ENCODE results near the gene DCLK1. TPM values are rescaled to one million over a fixed set of nuclear protein-coding genes. Genes with fewer than 3 reads are reported as not detected.

DCLK1 gene
- total RNA-seq, 4 donors from 2014 or later = 1.1 to 10.8 (median 6.7) TPM

DNA sequence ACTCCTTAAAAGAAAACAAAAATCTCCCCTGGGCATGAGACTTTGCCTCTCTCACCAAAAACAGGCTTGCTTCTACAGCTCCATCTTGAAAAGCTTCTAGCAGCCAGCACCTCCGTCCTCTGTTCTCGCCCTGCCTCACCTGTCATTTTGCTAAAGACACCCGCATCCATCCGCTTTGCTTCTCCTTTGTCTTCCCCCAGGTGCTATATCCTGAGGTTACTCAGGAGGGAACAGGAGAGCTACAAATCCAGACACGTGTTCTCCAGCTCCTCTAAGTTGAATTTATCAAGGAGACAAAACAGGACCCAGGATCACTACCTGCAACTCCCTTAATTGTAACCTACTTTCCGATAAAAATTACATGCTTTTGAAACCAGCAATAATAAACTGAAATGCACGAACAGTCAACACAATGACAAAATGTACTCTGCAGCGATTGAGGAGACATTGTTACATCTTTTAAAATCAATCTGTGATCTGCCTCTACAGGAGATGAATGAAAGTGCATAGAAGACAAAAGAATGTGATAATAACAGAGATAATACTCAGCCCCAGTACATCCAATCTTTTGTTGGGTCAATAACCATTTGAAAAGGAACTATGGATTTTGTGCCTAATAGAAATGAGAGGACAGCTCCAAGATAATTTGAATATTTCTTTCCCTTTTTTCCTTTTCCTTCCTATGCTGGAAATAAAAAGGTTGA is 221.2 kb downstream of the DCLK1 start:
- Histone ChIP-seq H3K9me3 (no peaks in the 10 kb centered on the region), H3K36me3 (no peaks in the 10 kb centered on the region), H3K27ac (no peak overlapping the region), H3K4me1 (no peaks in the 10 kb centered on the region), H3K27me3 (no peaks in the 10 kb centered on the region), H3K4me3 (no peak overlapping the region)
- TF ChIP-seq POLR2AphosphoS5 (IDR thresholded peaks at IDR 0.05) (no peak), EP300 (IDR thresholded peaks at IDR 0.05; ENCODE audit: low read depth) (no peak), POLR2A (IDR thresholded peaks at IDR 0.05) (no peak)
- TF ChIP-seq, protein P1, sequence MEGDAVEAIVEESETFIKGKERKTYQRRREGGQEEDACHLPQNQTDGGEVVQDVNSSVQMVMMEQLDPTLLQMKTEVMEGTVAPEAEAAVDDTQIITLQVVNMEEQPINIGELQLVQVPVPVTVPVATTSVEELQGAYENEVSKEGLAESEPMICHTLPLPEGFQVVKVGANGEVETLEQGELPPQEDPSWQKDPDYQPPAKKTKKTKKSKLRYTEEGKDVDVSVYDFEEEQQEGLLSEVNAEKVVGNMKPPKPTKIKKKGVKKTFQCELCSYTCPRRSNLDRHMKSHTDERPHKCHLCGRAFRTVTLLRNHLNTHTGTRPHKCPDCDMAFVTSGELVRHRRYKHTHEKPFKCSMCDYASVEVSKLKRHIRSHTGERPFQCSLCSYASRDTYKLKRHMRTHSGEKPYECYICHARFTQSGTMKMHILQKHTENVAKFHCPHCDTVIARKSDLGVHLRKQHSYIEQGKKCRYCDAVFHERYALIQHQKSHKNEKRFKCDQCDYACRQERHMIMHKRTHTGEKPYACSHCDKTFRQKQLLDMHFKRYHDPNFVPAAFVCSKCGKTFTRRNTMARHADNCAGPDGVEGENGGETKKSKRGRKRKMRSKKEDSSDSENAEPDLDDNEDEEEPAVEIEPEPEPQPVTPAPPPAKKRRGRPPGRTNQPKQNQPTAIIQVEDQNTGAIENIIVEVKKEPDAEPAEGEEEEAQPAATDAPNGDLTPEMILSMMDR (IDR thresholded peaks at IDR 0.05) = no peak
- no peak for DNase-seq
- 80 to 82% methylated on average over 8 of the region's 8 CpGs for WGBS, 2 donors (ENCODE audit: low coverage in 1 of 2)
- intact Hi-C loops (cut with DNase I; ENCODE audit: low total_unique reads) (loop anchor here (5.0 kb wide), 1 partner anchor 217 kb away; no protein-coding TSS in a partner anchor), in situ Hi-C loops (cut with MboI; ENCODE audit: low pct_ligation_motif_present in 1 of 4, low pct_unique_long_range_greater_than_20kb in 1 of 4, low sequenced_read_pairs in 3 of 4) (no loop called here)

DNA sequence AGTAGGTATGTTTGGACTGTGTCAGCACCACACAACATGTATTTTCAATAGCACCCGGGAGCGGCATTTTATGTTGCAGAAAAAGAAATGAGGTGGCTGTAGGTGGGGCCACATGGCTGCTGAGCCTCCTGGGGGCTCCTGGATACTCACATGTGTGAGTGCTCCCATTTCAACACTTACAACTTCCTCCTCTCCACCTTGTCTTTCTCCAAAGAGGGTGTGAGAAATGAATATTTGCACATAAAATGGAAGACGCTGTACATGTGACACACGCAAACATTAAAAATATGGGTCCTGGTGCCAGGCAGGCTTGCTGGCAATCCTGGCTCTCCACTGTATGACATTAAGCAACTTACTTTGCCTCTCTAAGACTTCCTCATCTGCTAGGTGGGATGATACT is 222.1 kb downstream of the DCLK1 start:
- no peaks in the 10 kb centered on the region for H3K4me1 ChIP-seq
- TF ChIP-seq EP300 (IDR thresholded peaks at IDR 0.05; ENCODE audit: low read depth) (no peak), POLR2A (IDR thresholded peaks at IDR 0.05) (no peak)
- TF ChIP-seq, protein P1 (IDR thresholded peaks at IDR 0.05) = no peak
- DNase-seq = no peak
- in situ Hi-C loops (cut with MboI; ENCODE audit: low pct_ligation_motif_present in 1 of 4, low pct_unique_long_range_greater_than_20kb in 1 of 4, low sequenced_read_pairs in 3 of 4) = no loop called here
- intact Hi-C loops (cut with DNase I; ENCODE audit: low total_unique reads) = loop anchor here (5.0 kb wide), 1 partner anchor 218 kb away; no protein-coding TSS in a partner anchor
- H3K36me3 ChIP-seq = no peaks in the 10 kb centered on the region
- no peak overlapping the region for H3K4me3 ChIP-seq
- no peak overlapping the region for H3K27ac ChIP-seq
- no peaks in the 10 kb centered on the region for H3K9me3 ChIP-seq
- no peaks in the 10 kb centered on the region for H3K27me3 ChIP-seq
- WGBS, 2 donors (ENCODE audit: low coverage in 1 of 2) = 70 to 89% methylated on average over 3 to 4 of the region's 4 CpGs

DNA sequence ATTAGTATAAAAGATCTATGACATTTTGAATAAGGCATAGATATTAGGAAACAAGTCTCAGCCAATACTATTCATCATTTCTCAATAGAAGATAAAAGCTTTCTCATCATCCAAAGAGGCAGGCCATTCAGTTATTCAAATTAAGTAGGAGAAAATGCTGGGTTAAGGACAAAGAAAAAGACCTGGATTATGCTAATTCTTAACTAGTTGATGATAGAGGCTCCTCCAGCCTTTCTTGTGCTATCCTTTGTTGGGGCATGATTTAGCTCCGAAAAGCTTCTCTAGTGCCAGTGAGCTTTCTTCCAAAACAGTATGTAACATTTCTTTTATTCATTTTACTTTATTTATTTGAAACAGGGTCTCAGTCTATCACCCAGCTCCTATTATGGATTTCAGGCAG is 223.0 kb downstream of the DCLK1 start:
- no peaks in the 10 kb centered on the region for H3K36me3 ChIP-seq
- intact Hi-C loops (cut with DNase I; ENCODE audit: low total_unique reads) (loop anchor here (5.0 kb wide), 1 partner anchor 219 kb away; no protein-coding TSS in a partner anchor), in situ Hi-C loops (cut with MboI; ENCODE audit: low pct_ligation_motif_present in 1 of 4, low pct_unique_long_range_greater_than_20kb in 1 of 4, low sequenced_read_pairs in 3 of 4) (no loop called here)
- no peak for DNase-seq
- no peak overlapping the region for H3K27ac ChIP-seq
- WGBS, 2 donors (ENCODE audit: low coverage in 1 of 2) = 90 to 97% methylated on average over 1 of the region's 1 CpG
- no peaks in the 10 kb centered on the region for H3K4me1 ChIP-seq
- no peaks in the 10 kb centered on the region for H3K27me3 ChIP-seq
- H3K9me3 ChIP-seq = no peaks in the 10 kb centered on the region
- TF ChIP-seq, protein P1 (IDR thresholded peaks at IDR 0.05) = no peak
- TF ChIP-seq POLR2AphosphoS5 (IDR thresholded peaks at IDR 0.05) (no peak), POLR2A (IDR thresholded peaks at IDR 0.05) (no peak), EP300 (IDR thresholded peaks at IDR 0.05; ENCODE audit: low read depth) (no peak)
- no peak overlapping the region for H3K4me3 ChIP-seq

DNA sequence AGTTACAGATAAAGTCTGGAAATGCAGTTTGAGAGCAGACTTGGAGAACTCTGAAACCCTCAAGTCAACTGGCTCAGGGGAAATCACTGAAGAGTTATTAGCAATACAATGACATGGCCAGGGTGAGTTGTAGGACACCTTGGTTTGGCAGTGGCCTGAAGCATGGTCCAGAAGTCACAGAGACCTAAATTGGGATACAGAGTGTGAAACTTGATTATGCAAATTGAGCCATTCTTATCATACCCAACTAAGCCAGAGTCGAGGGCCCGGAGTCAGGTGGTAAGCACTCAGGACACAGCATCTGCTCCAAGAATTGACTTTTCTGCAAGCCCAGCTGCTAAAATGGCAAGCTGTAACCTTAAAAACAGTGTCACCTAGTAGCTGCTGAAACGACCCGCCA is 224.5 kb downstream of the DCLK1 start:
- 50 to 66% methylated on average over 2 to 4 of the region's 4 CpGs for WGBS, 2 donors (ENCODE audit: low coverage in 1 of 2)
- Histone ChIP-seq H3K36me3 (no peaks in the 10 kb centered on the region), H3K4me1 (no peaks in the 10 kb centered on the region), H3K27ac (no peak overlapping the region), H3K9me3 (no peaks in the 10 kb centered on the region), H3K4me3 (no peak overlapping the region), H3K27me3 (no peaks in the 10 kb centered on the region)
- TF ChIP-seq, protein P1 (IDR thresholded peaks at IDR 0.05) = no peak
- intact Hi-C loops (cut with DNase I; ENCODE audit: low total_unique reads) = loop anchor here (5.0 kb wide), 1 partner anchor 221 kb away; no protein-coding TSS in a partner anchor
- in situ Hi-C loops (cut with MboI; ENCODE audit: low pct_ligation_motif_present in 1 of 4, low pct_unique_long_range_greater_than_20kb in 1 of 4, low sequenced_read_pairs in 3 of 4) = no loop called here
- no peak for DNase-seq
